A549 (cell line): ENCODE measurements around the gene MND1.

Experiments used
- CEBPB ChIP-seq, 2 experiments: fragments of >200 bp in 1 of 2; sonication (Bioruptor Twin) in 1 of 2; formaldehyde crosslinking in 1 of 2; IDR thresholded peaks; 2 replicates each; pipeline ENCODE4 v1.6.1; 2012 to 2016
- CHD4 ChIP-seq: fragments of 200-600 bp; sonication (generic); IDR thresholded peaks from 2 replicates; pipeline ENCODE4 v1.6.1; 2016; ENCODE audit warnings: antibody characterized with exemption, mild to moderate bottlenecking, borderline replicate concordance
- CTCF ChIP-seq: fragments of >200 bp; sonication (Bioruptor Twin); formaldehyde crosslinking; IDR thresholded peaks from 3 replicates; pipeline ENCODE4 v1.5.1; 2016
- EHMT2 ChIP-seq: fragments of 200-600 bp; sonication (generic); IDR thresholded peaks from 2 replicates; pipeline ENCODE4 v1.6.1; 2016; ENCODE audit warnings: antibody characterized with exemption, low read depth, mild to moderate bottlenecking, moderate library complexity
- EP300 ChIP-seq, 2 experiments: fragments of >200 bp; sonication (Bioruptor Twin); formaldehyde crosslinking; IDR thresholded peaks; 2 replicates in 1 of 2; 3 replicates in 1 of 2; pipeline ENCODE4 v1.6.1; 2016 to 2017
- HDAC2 ChIP-seq: fragments of 200-600 bp; sonication (generic); IDR thresholded peaks from 2 replicates; pipeline ENCODE4 v1.6.1; 2016
- JUN ChIP-seq, 2 experiments: fragments of >200 bp; sonication (Bioruptor Twin); formaldehyde crosslinking; IDR thresholded peaks; 2 replicates in 1 of 2; 3 replicates in 1 of 2; pipeline ENCODE4 v1.6.1; 2016 to 2017
- KDM1A ChIP-seq: fragments of 200-600 bp; sonication (generic); IDR thresholded peaks from 2 replicates; pipeline ENCODE4 v1.6.1; 2016; ENCODE audit warnings: low read depth, mild to moderate bottlenecking
- MAFK ChIP-seq: fragments of 450-650 bp; IDR thresholded peaks from 2 replicates; pipeline ENCODE4 v1.6.1; 2014; ENCODE audit not compliant: partially characterized antibody
- MAX ChIP-seq: IDR thresholded peaks from 2 replicates; pipeline ENCODE4 v1.6.1; 2012
- PHF8 ChIP-seq: fragments of 200-600 bp; sonication (generic); IDR thresholded peaks from 2 replicates; pipeline ENCODE4 v1.6.1; 2016; ENCODE audit warnings: low read depth, mild to moderate bottlenecking, antibody characterized with exemption, moderate library complexity, borderline replicate concordance
- SMC3 ChIP-seq: fragments of >200 bp; sonication (Bioruptor Twin); formaldehyde crosslinking; IDR thresholded peaks from 3 replicates; pipeline ENCODE4 v1.6.1; 2018; ENCODE audit warnings: inconsistent platforms

- TF ChIP-seq JUN (IDR thresholded peaks at IDR 0.05) (no peak), PHF8 (no peak), CTCF (no peak), SMC3 (no peak), CHD4 (no peak), CEBPB (IDR thresholded peaks at IDR 0.05) (no peak), MAFK (no peak), EHMT2 (no peak), KDM1A (no peak), MAX (no peak), HDAC2 (no peak), EP300 (IDR thresholded peaks at IDR 0.05) (no peak)
Measured at GRCh38 chr4:153362184-153362583, 17.7 kb downstream of the MND1 start.
